Nephron (organoid): Measurements from ENCODE around the gene CXCL1.
"Not testable (repeated sequence)": the region's sequence is repeated elsewhere in the genome, so short reads cannot be mapped to it uniquely, and the experiment has no call there.

ENCODE experiments used
- H3K27ac Mint-ChIP-seq, 3 experiments: 2 replicates each; pipeline ENCODE4 v1.8.0; 2020; ENCODE audit warnings: mixed read lengths in 3 of 3, mild to moderate bottlenecking in 2 of 3, moderate library complexity in 1 of 3
- H3K27me3 Mint-ChIP-seq: 2 replicates; pipeline ENCODE4 v1.8.0; 2021; ENCODE audit warnings: low read depth, mild to moderate bottlenecking, moderate library complexity, mixed read lengths
- H3K36me3 Mint-ChIP-seq: 2 replicates; pipeline ENCODE4 v1.8.0; 2020; ENCODE audit warnings: low read depth, mixed read lengths
- H3K4me1 Mint-ChIP-seq: 2 replicates; pipeline ENCODE4 v1.8.0; 2020; ENCODE audit warnings: mixed read lengths
- H3K4me3 Mint-ChIP-seq, 3 experiments: 2 replicates each; pipeline ENCODE4 v1.8.0; 2020; ENCODE audit warnings: mild to moderate bottlenecking in 3 of 3, mixed read lengths in 3 of 3, moderate library complexity in 2 of 3
- H3K9me3 Mint-ChIP-seq: 2 replicates; pipeline ENCODE4 v1.8.0; 2020; ENCODE audit warnings: mixed read lengths
- CTCF ChIP-seq, 3 experiments: fragments of 200-600 bp; sonication (generic); IDR thresholded peaks; one replicate each; pipeline ENCODE4 v1.5.0; 2021; ENCODE audit warnings: antibody characterized with exemption in 3 of 3; ENCODE audit not compliant: unreplicated experiment in 3 of 3

Gene CXCL1

GRCh38 chr4:73895201-73896175, 26.3 kb downstream of the CXCL1 start:
- Mint-ChIP-seq H3K27me3 (no peaks in the 10 kb centered on the region), H3K36me3 (no peaks in the 10 kb centered on the region), H3K4me3 (no peak overlapping the region), H3K4me1 (peaks cover 12% of the 10 kb centered on the region), H3K9me3 (no peaks in the 10 kb centered on the region), H3K27ac (no peak overlapping the region)
- no peak for TF ChIP-seq CTCF (IDR thresholded peaks at IDR 0.05; ENCODE audit: unreplicated experiment in 3 of 3)

DNA sequence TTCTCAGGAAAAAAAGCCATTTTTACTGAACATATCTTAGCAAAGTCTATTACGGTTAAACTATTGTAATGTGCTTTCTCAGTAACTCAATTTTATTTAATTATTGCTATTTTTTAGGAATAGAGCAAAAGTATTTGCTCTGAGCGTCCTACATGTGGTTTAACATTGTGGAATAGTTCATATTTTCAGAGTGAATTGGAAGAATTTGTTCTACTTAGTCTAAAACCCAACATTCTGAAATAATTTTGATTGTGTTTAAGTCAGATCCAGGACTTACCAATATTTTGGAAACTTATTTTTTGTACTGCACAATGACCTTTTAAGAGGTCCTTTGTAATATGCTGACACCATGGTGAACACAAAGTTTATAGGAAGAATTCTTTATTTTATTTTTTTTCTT, 27.2 kb downstream of the CXCL1 start:
- Mint-ChIP-seq H3K4me3 (no peak overlapping the region), H3K9me3 (no peaks in the 10 kb centered on the region), H3K36me3 (no peaks in the 10 kb centered on the region), H3K4me1 (peaks cover 12% of the 10 kb centered on the region), H3K27me3 (no peaks in the 10 kb centered on the region), H3K27ac (no peak overlapping the region)
- TF ChIP-seq CTCF (IDR thresholded peaks at IDR 0.05; ENCODE audit: unreplicated experiment in 3 of 3) = no peak

DNA sequence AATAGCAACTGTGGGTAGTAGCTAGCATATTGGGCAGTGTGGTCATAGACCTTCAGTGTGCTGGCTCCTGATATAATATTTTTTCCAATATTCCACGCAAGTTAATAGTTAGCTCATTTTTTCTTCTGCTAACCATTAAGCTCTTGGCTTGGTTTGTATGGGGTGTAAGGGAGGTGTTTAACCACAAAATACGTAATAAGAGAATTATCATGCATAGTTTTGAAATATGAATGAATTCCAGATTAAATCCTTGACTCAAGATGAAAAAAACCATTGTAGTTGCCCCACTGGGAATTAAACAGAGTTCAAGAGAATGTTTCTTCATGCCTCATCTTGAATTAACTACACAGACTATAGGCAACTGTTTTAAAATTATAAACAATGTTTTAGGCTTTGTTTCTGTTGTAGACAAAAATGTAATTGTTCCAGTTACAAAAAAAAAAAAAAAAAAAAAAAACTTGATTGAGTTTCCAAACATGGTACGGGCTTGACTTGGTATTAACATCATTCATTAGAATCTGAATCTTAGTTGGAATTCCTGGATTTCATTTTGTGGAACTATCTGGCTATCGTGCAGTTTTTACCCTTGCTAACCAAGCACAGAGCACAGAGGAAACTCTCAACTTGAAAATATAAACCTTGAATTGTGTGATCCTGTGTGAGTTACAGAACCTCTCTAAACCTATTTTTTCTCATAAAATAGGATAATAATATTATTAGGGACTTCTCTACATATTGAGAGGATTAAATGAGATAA, 28.4 kb downstream of the CXCL1 start:
- Mint-ChIP-seq H3K9me3 (no peaks in the 10 kb centered on the region), H3K4me1 (peaks cover 6% of the 10 kb centered on the region), H3K36me3 (no peaks in the 10 kb centered on the region), H3K27me3 (no peaks in the 10 kb centered on the region), H3K27ac (no peak overlapping the region), H3K4me3 (no peak overlapping the region)
- no peak for TF ChIP-seq CTCF (IDR thresholded peaks at IDR 0.05; ENCODE audit: unreplicated experiment in 3 of 3)

DNA sequence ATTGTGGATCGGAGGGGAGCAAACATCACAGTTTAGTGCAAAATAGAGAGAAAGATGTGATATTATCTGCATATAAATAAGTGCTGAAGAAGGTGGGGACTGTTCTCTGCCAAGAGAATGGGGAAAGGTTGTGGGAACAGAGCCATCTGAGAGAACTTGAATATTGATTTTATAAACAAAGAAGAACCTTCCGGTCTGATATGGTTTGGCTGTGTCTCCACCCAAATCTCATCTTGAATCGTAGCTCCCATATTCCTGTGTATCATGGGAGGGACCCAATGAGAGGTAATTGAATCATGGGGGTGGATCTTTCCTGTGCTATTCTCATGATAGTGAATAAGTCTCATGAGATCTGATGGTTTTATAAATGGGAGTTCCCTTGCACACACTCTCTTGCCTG, 30.1 kb downstream of the CXCL1 start:
- not testable (repeated sequence) for H3K4me3 Mint-ChIP-seq, H3K4me1 Mint-ChIP-seq, H3K27ac Mint-ChIP-seq, H3K36me3 Mint-ChIP-seq, H3K9me3 Mint-ChIP-seq, H3K27me3 Mint-ChIP-seq

DNA sequence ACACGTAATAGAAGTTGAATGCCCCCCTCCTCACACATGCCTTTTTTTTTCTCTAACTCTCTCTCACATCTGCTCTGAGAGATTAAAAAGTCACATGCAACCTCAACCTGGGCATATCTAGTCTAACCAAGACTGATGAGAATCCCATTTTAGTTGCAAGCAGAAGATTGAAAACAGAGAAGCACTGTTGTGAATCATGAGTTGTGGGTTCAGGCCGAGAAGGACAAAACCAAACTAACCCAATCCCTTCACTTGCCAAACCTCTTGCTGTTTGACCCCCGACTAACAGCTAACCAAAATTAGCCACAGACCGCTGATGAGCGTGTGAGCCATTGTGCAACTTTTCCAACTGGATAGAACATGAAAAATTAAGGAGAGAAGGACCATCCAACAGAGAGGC, 31.8 kb downstream of the CXCL1 start:
- Mint-ChIP-seq H3K4me1 (peaks cover 5% of the 10 kb centered on the region), H3K4me3 (no peak overlapping the region), H3K27me3 (no peaks in the 10 kb centered on the region), H3K27ac (no peak overlapping the region), H3K36me3 (no peaks in the 10 kb centered on the region), H3K9me3 (no peaks in the 10 kb centered on the region)
- TF ChIP-seq CTCF (IDR thresholded peaks at IDR 0.05; ENCODE audit: unreplicated experiment in 3 of 3) = no peak

GRCh38 chr4:73902038-73902637, 32.9 kb downstream of the CXCL1 start:
- Mint-ChIP-seq H3K27ac (no peak overlapping the region), H3K4me1 (peaks cover 5% of the 10 kb centered on the region), H3K36me3 (no peaks in the 10 kb centered on the region), H3K9me3 (peaks cover 4% of the 10 kb centered on the region), H3K4me3 (no peak overlapping the region), H3K27me3 (no peaks in the 10 kb centered on the region)
- no peak for TF ChIP-seq CTCF (IDR thresholded peaks at IDR 0.05; ENCODE audit: unreplicated experiment in 3 of 3)
